ENCODE results near the gene SLC6A19.

Gene SLC6A19

DNA sequence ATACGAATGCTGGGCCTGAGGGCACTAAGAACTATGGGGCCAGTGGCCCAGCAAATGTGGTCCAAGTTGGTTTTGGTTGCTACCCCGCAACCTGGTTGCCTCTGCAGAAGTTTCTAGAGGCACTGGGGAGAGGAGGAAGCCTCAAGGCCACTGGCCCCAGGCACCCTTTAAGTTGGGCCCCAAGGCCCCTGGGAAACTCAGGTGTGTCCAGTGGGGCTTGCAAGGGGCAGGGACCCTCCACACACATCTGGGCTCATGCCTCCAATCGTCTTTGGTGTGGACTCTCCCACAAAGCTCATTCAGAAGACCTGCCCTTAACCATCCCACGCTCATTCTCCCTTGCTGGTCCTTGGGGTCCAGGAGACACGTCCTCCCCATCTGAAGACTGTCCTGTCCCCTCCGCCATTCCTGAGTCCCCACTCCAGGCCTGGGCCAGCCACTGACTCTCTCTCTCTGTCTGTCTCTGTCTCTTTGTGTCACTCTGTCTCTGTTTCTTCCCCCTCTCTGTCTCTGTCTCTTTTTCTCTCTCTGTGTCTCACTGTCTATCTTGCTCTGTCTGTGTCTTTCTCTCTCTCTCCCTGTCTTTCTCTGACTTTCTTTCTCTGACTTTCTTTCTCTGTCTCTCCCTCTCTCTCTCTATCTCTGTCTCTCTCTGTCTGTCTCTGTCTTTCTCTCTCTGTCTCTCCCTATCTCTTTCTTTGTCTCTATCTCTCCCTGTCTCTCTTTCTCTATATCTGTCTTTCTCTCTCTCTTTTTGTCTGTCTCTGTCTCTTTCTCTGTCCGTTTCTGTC is 3.3 kb upstream of the SLC6A19 start:
- no peak for DNase-seq

- DNase-seq, result no peak
Measured at GRCh38 chr5:1199340-1199648, 2.1 kb upstream of the SLC6A19 start.

DNA sequence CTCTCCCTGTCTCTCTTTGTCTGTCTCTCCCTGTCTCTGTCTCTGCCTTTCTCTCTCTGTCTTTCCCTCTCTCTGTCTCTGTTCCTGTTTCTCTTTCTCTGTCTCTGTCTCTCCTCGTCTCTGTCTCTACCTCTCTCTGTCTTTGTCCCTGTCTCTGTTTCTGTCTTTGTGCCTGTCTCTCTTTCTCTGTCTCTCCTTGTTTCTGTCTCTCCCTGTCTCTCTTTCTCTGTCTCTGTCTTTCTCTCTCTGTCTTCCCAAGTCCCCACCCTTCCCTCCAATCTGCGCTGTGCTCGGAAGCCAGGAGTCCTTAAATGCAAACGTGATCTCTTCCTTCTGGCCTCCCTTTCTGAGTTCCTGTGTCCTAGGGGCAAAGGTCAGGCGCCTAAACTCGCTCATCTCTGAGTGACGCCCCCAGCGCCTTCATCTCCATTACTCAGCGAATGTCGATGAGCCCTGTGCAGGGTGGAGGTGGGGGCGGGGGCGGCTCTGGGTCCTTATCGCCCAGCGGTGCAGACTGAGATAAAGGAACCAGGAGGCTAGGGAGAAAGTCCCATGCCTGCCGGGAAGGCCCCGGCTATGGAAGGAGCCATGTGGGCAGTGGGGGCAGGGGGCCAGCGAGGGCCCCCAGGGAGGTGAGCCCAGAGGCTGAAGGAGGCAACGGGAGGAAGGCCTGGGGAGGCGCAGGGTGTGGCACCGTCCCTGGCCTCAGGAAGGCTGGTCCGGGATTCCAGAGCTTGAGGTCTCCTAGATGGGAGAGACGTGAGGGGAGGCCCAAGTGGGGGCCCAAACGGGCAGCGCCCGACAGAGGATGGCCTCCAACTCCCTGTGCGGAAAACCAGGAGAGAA is 1.5 kb upstream of the SLC6A19 start:
- DNase-seq, result no peak

DNA sequence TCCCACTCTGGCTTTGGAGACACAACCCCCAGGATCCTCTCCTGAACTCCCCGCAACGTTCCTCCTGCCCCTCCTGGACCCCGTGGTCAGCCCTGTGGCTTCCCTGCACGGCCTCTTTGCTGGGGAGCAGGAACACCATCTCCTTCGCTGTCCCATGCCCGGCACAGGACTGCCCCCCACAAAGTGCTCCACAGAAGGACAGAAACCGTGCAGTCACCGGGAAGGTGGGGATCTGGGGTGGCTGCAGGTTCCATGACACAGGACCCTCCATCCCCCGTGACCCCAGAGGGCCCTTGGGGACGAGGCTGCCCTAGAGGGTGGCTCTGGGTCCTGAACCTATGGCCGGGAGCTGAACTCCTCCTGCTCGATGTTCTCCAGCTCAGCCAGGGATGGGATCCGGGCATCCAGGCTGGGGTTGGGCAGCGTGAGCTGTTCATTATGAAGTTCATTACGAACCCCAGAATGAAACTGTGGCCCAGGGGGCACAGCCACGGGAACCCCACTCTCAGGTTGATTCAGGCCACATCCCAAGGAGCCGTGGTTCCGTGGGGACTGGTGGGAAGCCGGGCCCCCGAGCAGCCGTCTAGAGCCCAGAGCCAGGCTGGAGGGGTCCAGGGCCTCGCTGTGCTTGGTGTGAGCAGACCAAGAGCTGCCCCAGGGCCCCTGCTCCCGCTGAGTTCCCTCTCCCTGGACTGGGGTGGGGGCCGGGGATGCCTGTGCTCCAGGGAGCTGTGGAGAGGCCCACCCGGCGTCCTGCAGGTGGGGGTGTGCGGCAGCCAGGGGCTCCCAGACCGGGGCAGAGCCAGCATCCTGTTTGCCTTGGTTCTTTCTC is 684 bp upstream of the SLC6A19 start:
- DNase-seq, result no peak

- no peak for DNase-seq
Measured at GRCh38 chr5:1202026-1202797, 817 bp downstream of the SLC6A19 start.

- no peak for DNase-seq
Measured at GRCh38 chr5:1202798-1203185, 1.4 kb downstream of the SLC6A19 start.

DNA sequence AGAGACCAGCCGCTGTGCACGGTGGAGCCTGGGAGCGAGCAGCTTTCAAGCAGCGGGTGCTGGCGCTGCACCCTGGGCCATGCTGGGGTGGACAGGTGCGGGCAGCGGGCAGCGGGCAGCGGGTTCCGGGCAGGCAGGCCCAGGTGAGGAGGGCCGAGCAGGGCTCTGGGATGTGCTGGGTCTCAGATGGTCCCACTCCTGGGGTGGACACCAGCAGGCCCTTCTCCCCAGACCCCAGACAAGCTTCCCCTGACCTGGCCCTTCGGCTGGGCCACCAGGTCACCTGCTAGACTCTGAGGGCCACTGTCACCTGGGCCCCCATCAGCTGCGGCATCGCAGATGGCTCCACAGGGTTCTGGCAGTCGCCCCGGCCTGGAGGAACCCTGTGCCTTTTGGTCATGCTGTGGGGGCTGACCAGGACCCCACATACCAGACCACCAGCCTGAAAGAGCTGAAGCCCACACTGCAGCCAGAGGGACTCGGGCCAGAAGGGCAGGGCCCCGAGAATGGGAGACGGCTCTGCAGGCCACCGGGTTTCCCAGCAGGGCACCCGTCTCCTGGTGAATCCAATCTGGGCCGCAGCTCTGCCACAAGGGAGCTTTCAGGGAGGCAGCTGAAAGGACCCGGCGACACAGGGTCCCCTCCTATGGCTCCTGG is 2.0 kb downstream of the SLC6A19 start:
- DNase-seq, result no peak

DNA sequence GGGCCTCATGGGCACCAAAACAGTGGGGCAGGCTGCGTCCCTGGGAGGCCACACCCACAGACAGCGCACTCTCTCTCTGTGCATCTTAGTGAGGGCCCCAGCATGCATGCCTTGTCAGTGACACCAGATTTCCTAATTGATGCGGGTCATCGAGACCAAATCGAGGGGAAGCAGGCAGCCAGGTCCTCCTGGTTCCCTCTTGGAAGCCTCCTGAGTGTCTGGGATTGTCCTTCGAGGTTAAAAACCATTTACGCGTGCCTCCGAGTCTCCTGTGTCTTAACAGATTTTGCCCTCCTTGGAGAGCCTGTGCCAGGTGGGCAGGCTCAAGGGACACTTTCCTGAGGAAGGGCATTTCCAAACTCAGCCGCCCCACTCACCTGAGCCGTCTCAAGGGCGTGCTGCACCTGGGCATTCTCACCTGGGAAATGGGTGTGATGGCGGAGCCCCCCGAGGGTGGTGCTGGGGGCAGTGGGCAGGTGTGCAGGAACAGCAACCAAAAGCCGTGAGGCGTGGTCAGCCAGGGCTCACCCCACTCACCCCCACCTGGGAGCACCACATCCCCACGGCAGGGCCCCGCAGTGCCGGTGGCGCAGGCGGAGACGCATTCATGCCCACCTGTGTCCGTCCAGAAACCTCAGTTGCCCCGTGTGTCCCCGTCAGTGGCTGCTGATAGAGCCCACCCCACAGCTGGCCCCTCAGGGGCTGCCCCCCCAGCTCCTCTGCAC is 2.7 kb downstream of the SLC6A19 start:
- DNase-seq, result no peak

DNA sequence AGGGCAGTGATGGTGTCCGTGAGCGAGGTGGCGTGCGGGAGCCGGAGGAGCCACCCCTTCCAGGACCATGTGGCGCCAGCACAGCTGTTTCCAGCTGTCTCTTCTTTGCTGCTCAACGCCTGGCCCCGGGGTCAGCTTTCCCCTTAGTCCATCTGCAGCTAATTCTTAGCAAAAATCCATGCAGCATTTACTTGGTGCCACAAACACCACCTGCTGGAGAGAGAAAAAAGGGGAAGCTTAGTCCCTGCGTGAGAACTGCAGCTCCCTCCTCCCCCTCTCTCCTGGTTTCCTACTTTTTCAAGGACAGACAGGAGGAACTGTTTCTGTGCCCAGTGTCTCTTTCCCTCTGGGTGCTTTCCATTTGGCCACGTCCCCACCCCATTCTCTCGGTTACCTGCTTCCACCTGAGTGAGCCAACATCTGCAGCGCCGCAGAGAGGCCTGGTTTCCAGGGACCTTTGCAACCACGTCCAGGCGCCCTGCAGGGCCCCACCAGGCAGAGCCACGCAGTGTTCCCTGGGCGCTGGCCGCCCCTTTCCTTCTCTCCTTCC is 3.4 kb downstream of the SLC6A19 start:
- no peak for DNase-seq

DNA sequence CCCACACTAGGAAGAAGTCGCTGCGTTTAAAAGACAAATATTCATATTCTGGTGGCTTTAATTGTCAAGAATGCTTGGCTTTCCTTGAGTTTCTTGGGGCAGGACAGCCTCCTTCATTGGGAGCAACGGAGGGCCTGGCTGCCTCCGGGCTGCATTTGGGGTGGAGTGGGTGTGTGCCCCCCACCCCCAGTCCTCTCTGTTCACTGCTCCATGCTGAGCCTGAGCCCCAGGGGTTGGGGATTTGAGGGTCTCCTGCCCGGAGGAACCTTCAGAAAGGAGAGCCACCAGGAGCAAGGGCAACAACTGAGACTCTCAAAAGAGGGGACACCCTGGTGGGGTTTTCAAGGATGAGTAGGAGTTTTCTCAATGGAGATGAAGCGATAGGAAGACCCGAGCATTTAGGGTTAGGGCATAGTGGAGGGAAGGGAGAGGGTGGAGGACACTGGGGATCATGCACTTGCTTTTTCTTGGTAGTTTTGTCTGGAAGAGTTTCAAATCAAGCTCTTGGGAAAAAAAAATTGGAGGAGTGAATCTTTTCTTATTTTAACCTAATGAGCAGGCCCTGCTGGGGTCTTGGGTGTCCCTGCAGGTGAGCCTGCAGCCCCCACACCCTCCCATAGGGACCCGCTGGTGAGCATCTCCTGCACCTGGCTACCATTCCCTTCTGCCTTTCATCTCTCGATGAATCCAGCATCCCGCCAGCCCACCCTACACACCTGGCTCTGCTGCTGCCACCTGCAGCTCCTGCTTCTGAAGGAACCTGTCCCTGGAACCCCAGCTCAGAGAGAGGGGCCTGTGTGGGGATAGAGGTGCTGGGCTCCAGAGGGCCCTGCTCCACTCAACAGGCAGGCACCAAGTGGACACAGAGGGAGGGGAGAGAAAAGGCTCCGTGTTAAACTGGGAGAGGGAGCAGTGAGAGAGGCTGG is 4.1 kb downstream of the SLC6A19 start:
- no peak for DNase-seq

GRCh38 chr5:1206521-1207412 is 5.4 kb downstream of the SLC6A19 start:
- no peak for DNase-seq

- DNase-seq, result no peak
Measured at GRCh38 chr5:1207555-1207954, 6.2 kb downstream of the SLC6A19 start.

DNA sequence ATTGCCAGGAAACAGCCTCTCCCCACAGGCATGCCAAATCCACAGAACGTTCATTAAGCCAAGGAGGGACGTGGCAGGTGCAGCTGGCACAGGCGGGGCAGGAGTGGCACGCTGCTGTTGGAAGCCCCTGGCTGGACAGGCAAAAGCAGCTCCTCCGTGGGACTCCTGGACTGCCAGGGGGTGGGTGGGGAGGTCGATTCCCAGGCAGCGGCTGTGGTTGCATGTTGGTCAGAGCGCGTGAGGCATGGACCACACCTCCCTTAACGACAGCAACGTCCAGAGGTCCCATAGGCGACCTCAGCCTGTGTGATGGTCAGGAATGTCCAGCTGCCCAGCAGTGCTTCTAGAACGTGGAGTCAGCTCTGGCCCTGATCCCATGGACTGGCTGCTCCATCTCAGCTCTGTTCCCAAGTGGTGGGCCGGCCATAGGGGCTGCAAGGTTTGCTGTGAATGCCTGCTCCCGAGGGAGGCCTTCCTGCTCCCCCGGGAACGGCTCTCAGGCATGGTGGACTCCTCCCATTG is 6.9 kb downstream of the SLC6A19 start:
- no peak for DNase-seq

GRCh38 chr5:1208743-1209488 is 7.5 kb downstream of the SLC6A19 start:
- no peak for DNase-seq

GRCh38 chr5:1209489-1209852 is 8.1 kb downstream of the SLC6A19 start:
- DNase-seq, result no peak

DNA sequence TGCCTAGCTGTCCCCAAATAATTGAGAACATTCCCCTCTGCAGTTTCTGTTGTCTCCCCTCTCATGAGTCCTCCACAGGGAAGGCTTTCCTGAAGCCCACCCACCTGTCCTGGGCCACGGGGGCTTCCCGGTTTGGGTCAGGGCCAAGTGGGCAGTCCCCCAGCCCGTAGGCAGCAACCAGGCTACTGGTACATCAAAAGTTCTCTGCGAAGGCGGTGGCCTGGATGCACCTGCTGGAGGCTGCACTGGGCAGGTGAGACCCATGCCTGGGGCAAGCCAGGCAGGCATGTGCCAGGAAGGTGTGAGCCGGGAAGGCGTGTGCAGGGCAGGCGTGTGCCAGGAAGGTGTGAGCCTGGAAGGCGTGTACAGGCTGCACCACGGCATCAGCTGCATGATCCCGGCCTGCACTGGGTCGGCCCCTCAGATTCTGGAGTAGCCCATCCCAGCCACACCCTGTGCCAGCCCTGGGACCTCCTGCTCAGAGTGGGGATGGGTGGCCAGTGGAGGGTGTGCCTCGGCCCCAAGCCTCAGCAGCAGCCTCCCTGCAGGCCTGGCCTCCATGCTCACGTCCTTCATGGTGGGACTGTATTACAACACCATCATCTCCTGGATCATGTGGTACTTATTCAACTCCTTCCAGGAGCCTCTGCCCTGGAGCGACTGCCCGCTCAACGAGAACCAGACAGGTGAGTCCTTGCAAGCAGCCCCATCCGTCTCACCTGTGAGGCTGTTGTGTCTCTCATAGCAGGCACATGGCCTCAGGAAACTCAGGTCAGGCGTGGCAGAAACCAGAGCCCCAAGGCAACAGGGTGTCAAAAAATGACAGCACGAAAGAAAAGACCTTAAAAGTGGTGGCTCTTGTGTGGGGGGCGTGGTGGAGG is 8.7 kb downstream of the SLC6A19 start:
- no peak for DNase-seq

- DNase-seq, result no peak
Measured at GRCh38 chr5:1210832-1211251, 9.4 kb downstream of the SLC6A19 start.
